Adrenal gland (tissue), 12 donors: ENCODE data around the gene DHCR24. TPM values are rescaled to one million over a fixed set of nuclear protein-coding genes. Genes with fewer than 3 reads are reported as not detected.

ENCODE experiments used
- DNase-seq, 7 donors: peaks; one replicate each; pipeline ENCODE4 v3.0.0-alpha.2; 2019 to 2020
- H3K27ac ChIP-seq, 5 donors: fragments of 200-600 bp; sonication (generic) in 4 of 5; 1 replicate in 3 of 5; 2 replicates in 2 of 5; pipeline versions ENCODE4 v1.5.1 to v1.8.0; 2016 to 2020; ENCODE audit warnings: mild to moderate bottlenecking in 1 of 5
- H3K27me3 ChIP-seq: fragments of 200-600 bp; 2 replicates; pipeline ENCODE4 v1.8.0; 2021
- H3K36me3 ChIP-seq, 2 donors: fragments of 200-600 bp; replicated peaks in 1 of 2; 1 replicate in 1 of 2; 2 replicates in 1 of 2; pipeline versions ENCODE4 v1.5.1 to v1.8.0; 2018 to 2022
- H3K4me1 ChIP-seq, 2 donors: fragments of 200-600 bp; replicated peaks in 1 of 2; 1 replicate in 1 of 2; 2 replicates in 1 of 2; pipeline versions ENCODE4 v1.5.1 to v1.8.0; 2018 to 2021
- H3K4me3 ChIP-seq, 4 donors: fragments of 200-600 bp; sonication (generic) in 3 of 4; one replicate each; pipeline ENCODE4 v1.5.1; 2016 to 2018
- H3K9me3 ChIP-seq, 3 donors: fragments of 200-600 bp; sonication (generic) in 1 of 3; replicated peaks in 1 of 3; 1 replicate in 2 of 3; 2 replicates in 1 of 3; pipeline versions ENCODE4 v1.5.1 to v1.8.0; 2016 to 2021
- POLR2A ChIP-seq, 2 donors: fragments of 450-650 bp; IDR thresholded peaks; one replicate each; pipeline ENCODE4 v1.6.1; 2017; ENCODE audit warnings: antibody characterized with exemption in 2 of 2, mild to moderate bottlenecking in 2 of 2, moderate library complexity in 1 of 2
- WGBS, 4 donors: extraction: QIAGEN DNeasy Blood & Tissue Kit in 2 of 4; methylation state at CpG; one replicate each; pipeline versions ENCODE4 v1.1.5 to v1.1.7; 2013 to 2017; 5-methylcytosine and 5-hydroxymethylcytosine counted together
- intact Hi-C, 2 donors: fragments of 100-400 bp; cut with DNase I; formaldehyde crosslinking; loops; one replicate each; pipeline versions ENCODE4 v1.14.1 to v1.15.0; 2022 to 2023
- polyA plus RNA-seq, 3 donors: library from polyadenylated mRNA; stranded (reverse); fragments of 200-250 nt in 2 of 3; fragments of 350-450 nt in 1 of 3; fragmentation: Illumina TruSeq in 1 of 3; extraction: RNeasy Lipid Tissue Mini Kit (QIAGEN cat#74804) in 1 of 3; gene quantifications; one replicate each; pipeline ENCODE4 v1.2.3, GENCODE V29; 2013 to 2014
- total RNA-seq, 9 donors: library from RNA; depleted of rRNA in 4 of 9; stranded (reverse); fragments of >200 nt in 4 of 9; fragments of 120-200 nt in 1 of 9; fragmentation: NEBNext Ultra II Directional in 1 of 9; extraction: Animal tissue kit (Norgen Biotek cat#: 25700) in 1 of 9; gene quantifications; one replicate each; pipeline versions ENCODE4 v1.1.0 to v1.2.4, GENCODE V29; 2013 to 2023
- TF ChIP-seq, protein P1 (sequence below), 6 experiments: fragments of 450-650 bp in 4 of 6; fragments of 200-600 bp in 2 of 6; sonication (generic) in 1 of 6; IDR thresholded peaks; 1 replicate in 5 of 6; 2 replicates in 1 of 6; pipeline versions ENCODE4 v1.5.1 to v1.8.0; 2016 to 2021; ENCODE audit warnings: antibody characterized with exemption in 6 of 6, mild to moderate bottlenecking in 2 of 6, moderate library complexity in 1 of 6
- donor health status: healthy with polysubstance abuse.
- donor health status: Bipolar disorder and iron deficiency.
- donor health status: DM: yes; HTN: yes; CAD: no.
- donor health status: DM: no; HTN: no; CAD: no.
- donor health status: DM: no; HTN: no; CAD: no.
- donor health status: DM: yes; HTN: yes; CAD: no.

The DHCR24 gene
- total and polyA plus RNA-seq, 12 donors = 138 to 4,801 (median 2,741) TPM

- intact Hi-C loops = no loop called here
- Histone ChIP-seq H3K4me1 (no peaks in the 10 kb centered on the region), H3K36me3 (no peaks in the 10 kb centered on the region), H3K4me3 (no peak overlapping the region), H3K9me3 (peaks cover 0 to 4% (median 0%) of the 10 kb centered on the region in 3 donors), H3K27ac (no peak overlapping the region), H3K27me3 (no peaks in the 10 kb centered on the region)
- WGBS, 4 donors = 28 to 55% (median 48%) methylated on average over 3 to 5 of the region's 5 CpGs
- TF ChIP-seq, protein P1, sequence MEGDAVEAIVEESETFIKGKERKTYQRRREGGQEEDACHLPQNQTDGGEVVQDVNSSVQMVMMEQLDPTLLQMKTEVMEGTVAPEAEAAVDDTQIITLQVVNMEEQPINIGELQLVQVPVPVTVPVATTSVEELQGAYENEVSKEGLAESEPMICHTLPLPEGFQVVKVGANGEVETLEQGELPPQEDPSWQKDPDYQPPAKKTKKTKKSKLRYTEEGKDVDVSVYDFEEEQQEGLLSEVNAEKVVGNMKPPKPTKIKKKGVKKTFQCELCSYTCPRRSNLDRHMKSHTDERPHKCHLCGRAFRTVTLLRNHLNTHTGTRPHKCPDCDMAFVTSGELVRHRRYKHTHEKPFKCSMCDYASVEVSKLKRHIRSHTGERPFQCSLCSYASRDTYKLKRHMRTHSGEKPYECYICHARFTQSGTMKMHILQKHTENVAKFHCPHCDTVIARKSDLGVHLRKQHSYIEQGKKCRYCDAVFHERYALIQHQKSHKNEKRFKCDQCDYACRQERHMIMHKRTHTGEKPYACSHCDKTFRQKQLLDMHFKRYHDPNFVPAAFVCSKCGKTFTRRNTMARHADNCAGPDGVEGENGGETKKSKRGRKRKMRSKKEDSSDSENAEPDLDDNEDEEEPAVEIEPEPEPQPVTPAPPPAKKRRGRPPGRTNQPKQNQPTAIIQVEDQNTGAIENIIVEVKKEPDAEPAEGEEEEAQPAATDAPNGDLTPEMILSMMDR (IDR thresholded peaks at IDR 0.05) = no peak
- TF ChIP-seq POLR2A (IDR thresholded peaks at IDR 0.05) = no peak
- DNase-seq = peak in 1 of 7 donors; percentile 49
Observed at GRCh38 chr1:54835970-54836369, 51.0 kb downstream of the DHCR24 start.

DNA sequence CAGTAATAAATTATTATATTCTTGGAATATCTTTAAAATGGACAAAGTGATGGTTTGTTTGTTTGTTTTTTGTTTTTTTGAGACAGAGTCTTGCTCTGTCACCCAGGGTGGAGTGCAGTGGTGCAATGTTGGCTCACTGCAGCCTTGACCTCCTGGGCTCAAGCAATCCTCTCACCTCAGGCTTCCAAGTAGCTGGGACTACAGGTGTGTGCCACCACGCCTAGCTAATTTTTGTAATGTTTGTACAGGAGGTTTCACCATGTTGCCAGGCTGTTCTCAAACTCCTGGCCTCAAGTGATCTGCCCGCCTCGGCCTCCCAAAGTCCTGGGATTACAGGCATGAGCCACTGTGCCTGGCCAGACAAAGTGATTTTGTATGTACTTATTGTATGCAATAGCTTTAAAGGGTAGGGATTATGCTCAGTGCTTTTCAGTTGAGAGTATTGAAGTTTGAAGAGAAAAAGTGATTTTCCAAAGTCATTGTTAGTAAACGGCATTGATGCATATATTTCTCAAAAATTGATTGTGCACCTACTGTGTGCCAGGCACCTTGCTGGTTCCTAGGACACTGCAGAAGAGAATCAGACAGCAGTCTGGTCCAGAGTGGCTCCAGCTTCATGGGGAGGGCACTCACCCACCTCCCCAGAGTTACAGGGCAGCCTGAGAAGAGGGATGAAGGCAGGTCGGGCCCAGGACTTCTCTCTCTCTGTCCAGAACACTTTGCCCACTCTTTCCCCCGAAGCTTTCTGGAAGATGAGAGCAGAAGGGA lies 51.7 kb downstream of the DHCR24 start:
- intact Hi-C loops = no loop called here
- Histone ChIP-seq H3K4me1 (no peaks in the 10 kb centered on the region), H3K9me3 (peaks cover 0 to 5% (median 0%) of the 10 kb centered on the region in 3 donors), H3K27ac (no peak overlapping the region), H3K36me3 (no peaks in the 10 kb centered on the region), H3K4me3 (no peak overlapping the region), H3K27me3 (no peaks in the 10 kb centered on the region)
- DNase-seq = peak in 1 of 7 donors; percentile 28
- TF ChIP-seq, protein P1 (IDR thresholded peaks at IDR 0.05) = no peak
- no peak for TF ChIP-seq POLR2A (IDR thresholded peaks at IDR 0.05)
- 72 to 86% (median 80%) methylated on average over 6 of the region's 6 CpGs for WGBS, 4 donors

GRCh38 chr1:54834007-54834541 lies 52.9 kb downstream of the DHCR24 start:
- no peaks in the 10 kb centered on the region for H3K36me3 ChIP-seq
- TF ChIP-seq POLR2A (IDR thresholded peaks at IDR 0.05) = no peak
- TF ChIP-seq, protein P1 (IDR thresholded peaks at IDR 0.05) = no peak
- intact Hi-C loops = no loop called here
- H3K4me3 ChIP-seq = no peak overlapping the region
- 91 to 100% (median 94%) methylated on average over 1 of the region's 1 CpG for WGBS, 4 donors
- DNase-seq = peak in 1 of 7 donors; percentile 36
- no peaks in the 10 kb centered on the region for H3K4me1 ChIP-seq
- H3K27me3 ChIP-seq = no peaks in the 10 kb centered on the region
- no peak overlapping the region for H3K27ac ChIP-seq
- H3K9me3 ChIP-seq = peaks cover 0 to 5% (median 0%) of the 10 kb centered on the region in 3 donors

DNA sequence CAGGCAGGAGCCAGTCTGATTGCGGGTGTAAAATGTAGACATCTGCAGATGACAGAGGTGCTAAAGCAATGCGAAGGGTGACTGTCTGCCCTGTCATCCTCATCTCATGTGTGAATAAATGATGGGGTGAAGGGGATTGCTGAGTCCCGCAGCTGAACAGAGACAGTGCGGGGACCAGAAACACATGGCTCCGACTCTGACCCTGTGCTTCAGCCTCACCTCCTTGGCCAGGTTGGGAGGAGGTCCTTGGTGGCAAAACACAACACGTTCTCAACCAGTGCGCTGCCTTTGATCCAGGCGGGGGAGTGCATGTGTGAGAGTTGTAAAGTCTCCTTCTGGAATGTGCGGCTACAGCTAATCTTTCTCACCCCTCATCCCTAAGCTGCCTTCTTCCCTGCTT lies 53.9 kb downstream of the DHCR24 start:
- H3K36me3 ChIP-seq = no peaks in the 10 kb centered on the region
- no peaks in the 10 kb centered on the region for H3K4me1 ChIP-seq
- H3K27ac ChIP-seq = no peak overlapping the region
- no peaks in the 10 kb centered on the region for H3K27me3 ChIP-seq
- 79 to 87% (median 82%) methylated on average over 7 to 9 of the region's 9 CpGs for WGBS, 4 donors
- H3K4me3 ChIP-seq = no peak overlapping the region
- TF ChIP-seq POLR2A (IDR thresholded peaks at IDR 0.05) = no peak
- TF ChIP-seq, protein P1 (IDR thresholded peaks at IDR 0.05) = no peak
- intact Hi-C loops = no loop called here
- peaks cover 0 to 5% (median 0%) of the 10 kb centered on the region in 3 donors for H3K9me3 ChIP-seq
- DNase-seq = peak in 1 of 7 donors; percentile 29
